Retinal pigment epithelial cell (primary cell): ENCODE data around the gene SARNP.
A peak's percentile ranks its signal among the peaks of the same experiment; 100 is the strongest.
"Not testable (repeated sequence)": the region's sequence is repeated elsewhere in the genome, so short reads cannot be mapped to it uniquely, and the experiment has no call there.

ENCODE experiments used
- DNase-seq: peaks from one replicate; pipeline ENCODE4 v3.0.0-alpha.2; 2010; ENCODE audit warnings: low read depth
- H3K4me3 ChIP-seq: 2 replicates; pipeline ENCODE4 v1.5.1; 2011; ENCODE audit warnings: mild to moderate bottlenecking, low read length, control low read depth, moderate library complexity
- TF ChIP-seq, protein P1 (sequence below): conservative IDR thresholded peaks from 2 replicates; pipeline ENCODE4 v1.5.1; 2011; ENCODE audit warnings: low read depth, low read length, control low read depth, inconsistent platforms

The SARNP gene, protein sequence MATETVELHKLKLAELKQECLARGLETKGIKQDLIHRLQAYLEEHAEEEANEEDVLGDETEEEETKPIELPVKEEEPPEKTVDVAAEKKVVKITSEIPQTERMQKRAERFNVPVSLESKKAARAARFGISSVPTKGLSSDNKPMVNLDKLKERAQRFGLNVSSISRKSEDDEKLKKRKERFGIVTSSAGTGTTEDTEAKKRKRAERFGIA

DNA sequence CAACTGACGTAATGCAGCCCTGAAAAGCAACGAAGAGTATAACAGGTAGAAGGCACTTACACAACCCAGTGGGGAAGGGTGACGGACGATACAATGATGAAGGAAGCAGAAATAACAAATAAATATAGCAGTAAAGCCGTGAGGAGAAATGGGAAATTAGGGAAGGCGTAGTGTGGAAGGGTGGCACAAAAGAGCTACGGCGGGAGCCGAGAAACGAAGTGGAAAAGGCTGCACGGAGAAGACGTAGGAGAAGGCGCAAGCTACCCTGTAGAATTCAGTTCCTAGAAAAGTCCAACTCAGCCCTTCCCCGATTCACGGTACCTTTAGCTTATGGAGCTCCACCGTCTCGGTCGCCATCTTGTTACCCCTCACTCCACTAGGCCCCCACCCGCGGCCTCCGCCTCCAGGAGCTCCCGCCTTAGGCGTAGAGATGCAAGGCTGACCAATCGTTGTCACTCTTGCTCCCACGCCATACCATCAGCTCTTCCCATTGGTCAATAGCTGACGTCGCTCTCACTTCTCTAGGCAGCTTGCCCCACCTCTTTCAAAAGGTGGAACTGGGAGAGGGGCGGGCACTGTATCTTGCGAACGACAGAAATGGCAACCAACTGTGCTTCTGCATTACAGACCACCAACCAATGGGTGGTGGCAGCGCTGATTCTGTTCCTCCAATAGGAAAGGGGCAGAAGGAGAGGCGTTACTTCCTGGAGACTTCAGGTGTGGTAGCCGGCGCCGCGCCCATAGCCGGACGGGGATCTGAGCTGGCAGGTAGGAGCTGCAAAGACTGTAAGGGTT is at the start of gene SARNP, which contains the start of gene ORMDL2:
Gene SARNP, minus strand, starts transcription at position 380 of the 795 bp plus-strand sequence. Its CDS starts 23 bp downstream, at position 357.
Gene ORMDL2, plus strand, starts transcription at position 697 of the 795 bp plus-strand sequence. CDS start 959 bp downstream, outside the sequence.
- H3K4me3 ChIP-seq = peak within 1 kb of the TSS; percentile 100
- TF ChIP-seq, protein P1, sequence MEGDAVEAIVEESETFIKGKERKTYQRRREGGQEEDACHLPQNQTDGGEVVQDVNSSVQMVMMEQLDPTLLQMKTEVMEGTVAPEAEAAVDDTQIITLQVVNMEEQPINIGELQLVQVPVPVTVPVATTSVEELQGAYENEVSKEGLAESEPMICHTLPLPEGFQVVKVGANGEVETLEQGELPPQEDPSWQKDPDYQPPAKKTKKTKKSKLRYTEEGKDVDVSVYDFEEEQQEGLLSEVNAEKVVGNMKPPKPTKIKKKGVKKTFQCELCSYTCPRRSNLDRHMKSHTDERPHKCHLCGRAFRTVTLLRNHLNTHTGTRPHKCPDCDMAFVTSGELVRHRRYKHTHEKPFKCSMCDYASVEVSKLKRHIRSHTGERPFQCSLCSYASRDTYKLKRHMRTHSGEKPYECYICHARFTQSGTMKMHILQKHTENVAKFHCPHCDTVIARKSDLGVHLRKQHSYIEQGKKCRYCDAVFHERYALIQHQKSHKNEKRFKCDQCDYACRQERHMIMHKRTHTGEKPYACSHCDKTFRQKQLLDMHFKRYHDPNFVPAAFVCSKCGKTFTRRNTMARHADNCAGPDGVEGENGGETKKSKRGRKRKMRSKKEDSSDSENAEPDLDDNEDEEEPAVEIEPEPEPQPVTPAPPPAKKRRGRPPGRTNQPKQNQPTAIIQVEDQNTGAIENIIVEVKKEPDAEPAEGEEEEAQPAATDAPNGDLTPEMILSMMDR = no peak
- DNase-seq = peak; percentile 100

DNA sequence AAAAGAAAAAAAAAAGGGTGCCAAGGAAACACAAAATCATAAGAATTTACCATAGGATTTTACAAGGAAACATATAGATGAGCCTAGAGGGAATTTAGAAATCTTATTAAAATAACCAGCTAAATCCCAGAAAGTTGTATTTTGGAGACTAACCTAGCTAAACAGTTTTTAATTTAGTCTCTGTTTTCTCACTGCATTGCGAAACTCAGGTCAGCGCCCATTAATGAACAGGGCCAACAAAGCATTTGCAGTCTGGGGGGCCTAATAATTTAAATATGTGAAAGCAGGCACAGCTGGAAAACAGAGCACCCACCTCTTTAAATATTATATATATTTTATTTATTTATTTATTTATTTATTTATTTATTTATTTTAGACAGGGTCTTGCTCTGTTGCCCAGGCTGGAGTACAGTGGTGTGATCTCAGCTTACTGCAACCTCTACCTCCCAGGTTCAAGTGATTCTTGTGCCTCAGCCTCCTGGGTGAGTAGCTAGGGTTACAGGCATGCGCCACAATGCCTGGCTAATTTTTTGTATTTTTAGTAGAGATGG is 49.0 kb upstream of the SARNP start:
- not testable (repeated sequence) for DNase-seq, H3K4me3 ChIP-seq

DNA sequence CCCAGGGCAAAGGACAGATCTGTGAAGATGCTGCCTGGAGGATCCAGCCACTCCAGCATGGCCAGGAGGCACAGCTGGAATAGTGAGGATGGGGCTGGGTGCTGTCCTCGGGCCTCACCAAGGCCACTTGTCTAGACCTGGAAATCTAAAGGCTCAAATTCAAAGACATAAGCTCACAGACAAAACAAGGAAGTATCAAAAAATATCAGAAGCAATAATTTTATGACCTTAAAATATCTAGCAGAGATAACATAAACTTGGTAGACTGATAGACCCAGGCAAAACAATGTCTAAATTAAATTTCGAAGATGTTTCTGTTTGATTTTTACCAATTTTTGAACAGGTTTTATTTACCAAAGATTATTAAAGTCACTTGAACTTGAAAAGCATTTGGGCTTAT is 47.8 kb upstream of the SARNP start:
- DNase-seq = no peak
- TF ChIP-seq, protein P1 = no peak
- H3K4me3 ChIP-seq = no peak overlapping the region

DNA sequence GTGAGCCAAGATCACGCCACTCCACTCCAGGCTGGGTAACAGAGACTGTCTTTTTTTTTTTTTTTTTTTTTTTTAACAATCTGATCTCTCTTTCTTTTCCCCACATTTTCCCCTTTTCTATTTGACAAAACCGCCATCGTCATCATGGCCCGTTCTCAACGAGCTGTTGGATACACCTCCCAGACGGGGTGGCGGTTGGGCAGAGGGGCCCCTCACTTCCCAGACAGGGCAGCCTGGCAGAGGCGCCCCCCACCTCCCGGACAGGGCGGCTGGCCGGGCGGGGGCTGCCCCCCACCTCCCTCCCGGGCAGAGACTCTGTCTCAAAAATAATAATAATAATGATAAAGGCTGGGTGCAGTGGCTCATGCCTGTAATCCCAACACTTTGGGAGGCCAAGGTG is 45.4 kb upstream of the SARNP start:
- DNase-seq, H3K4me3 ChIP-seq: not testable (repeated sequence)

DNA sequence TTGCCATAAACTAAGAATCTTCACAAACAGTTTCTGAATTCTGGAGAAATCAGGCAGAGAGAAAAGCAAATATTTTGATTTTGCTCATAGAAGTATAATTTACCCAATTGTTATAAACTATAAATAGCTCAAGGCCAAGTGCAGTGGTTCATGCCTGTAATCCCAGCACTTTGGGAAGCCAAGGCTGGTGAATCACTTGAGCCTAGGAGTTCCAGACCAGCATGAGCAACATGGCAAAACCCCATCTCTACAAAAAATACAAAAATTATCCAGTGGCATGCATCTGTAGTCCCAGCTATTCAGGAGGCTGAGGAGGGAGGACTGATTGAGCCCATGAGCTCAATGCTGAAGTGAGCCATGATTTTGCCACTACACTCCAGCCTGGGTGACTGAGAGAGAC is 44.8 kb upstream of the SARNP start:
- TF ChIP-seq, protein P1 = no peak
- DNase-seq = no peak
- H3K4me3 ChIP-seq = no peak overlapping the region

DNA sequence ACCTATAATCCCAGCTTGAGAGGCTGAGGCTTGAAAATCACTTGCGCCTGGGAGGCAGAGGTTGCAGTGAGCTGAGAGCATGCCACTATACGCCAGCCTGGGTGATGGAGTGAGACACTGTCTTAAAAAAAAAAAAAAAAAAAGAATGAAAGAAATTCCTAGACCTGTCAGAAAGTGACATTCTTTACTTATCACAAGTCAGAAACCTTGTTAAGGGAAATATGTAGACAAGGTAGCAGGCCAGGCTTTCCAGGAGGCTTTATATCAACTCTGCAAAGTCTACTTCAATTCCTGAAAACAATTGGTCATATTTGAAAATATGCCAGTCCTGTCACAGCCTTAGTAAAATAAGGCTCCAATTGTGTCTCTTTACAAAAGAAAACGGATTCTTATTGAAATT is 44.3 kb upstream of the SARNP start:
- H3K4me3 ChIP-seq = no peak overlapping the region
- DNase-seq = no peak
- TF ChIP-seq, protein P1 = no peak

DNA sequence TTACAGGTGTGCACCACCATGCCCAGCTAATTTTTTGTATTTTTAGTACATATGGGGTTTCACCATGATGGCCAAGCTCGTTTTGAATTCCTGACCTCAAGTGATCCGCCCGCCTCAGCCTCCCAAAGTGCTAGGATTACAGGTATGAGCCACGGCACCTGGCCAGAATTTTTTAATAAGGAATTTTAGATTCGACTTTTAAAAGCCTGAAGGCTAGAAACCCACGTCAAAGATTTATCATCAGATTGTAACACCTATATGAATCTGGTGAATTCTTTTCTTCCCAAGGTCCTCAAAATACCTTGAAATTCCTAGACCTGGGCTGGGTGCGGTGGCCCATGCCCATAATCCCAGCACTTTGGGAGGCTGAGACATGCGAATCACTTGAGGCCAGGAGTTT is 43.9 kb upstream of the SARNP start:
- no peak overlapping the region for H3K4me3 ChIP-seq
- no peak for DNase-seq
- TF ChIP-seq, protein P1 = no peak

DNA sequence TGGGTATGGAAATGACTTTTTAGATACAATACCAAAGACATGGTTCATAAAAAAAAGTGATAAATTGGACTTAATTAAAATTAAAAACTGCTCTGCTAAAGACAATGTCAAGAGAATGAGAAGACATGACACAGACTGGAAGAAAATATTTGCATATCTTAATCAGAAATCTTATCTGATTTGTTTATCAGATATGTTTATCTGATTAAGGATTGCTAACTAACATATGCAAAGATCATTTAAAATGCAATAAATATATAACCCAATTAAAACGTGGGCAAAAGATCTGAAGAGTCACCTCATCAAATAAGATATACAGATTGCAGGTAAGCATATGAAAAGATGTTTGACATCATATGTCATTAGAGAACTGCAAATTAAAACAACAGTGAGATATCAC is 35.2 kb upstream of the SARNP start:
- no peak for DNase-seq
- TF ChIP-seq, protein P1 = no peak
- no peak overlapping the region for H3K4me3 ChIP-seq
